ENCODE data around the gene ALKBH4.
"Not testable (repeated sequence)": the region's sequence is repeated elsewhere in the genome, so short reads cannot be mapped to it uniquely, and the experiment has no call there.

ALKBH4 gene

GRCh38 chr7:102410123-102410522 lies 54.5 kb downstream of the ALKBH4 start:
- TF ChIP-seq POU6F1 (CRISPR knock-in tag; IDR thresholded peaks at IDR 0.05; ENCODE audit: borderline replicate concordance, low read depth) (no peak), SNAI2 (CRISPR knock-in tag; IDR thresholded peaks at IDR 0.05) (no peak), TSHZ2 (CRISPR knock-in tag; IDR thresholded peaks at IDR 0.05) (no peak), ZNF8 (CRISPR knock-in tag; IDR thresholded peaks at IDR 0.05) (no peak), ZNF70 (CRISPR knock-in tag; IDR thresholded peaks at IDR 0.05) (no peak)
- ATAC-seq: no peak

GRCh38 chr7:102409340-102409739 lies 55.3 kb downstream of the ALKBH4 start:
- ATAC-seq: no peak
- TF ChIP-seq GLIS3 (CRISPR knock-in tag; IDR thresholded peaks at IDR 0.05): no peak
- TF ChIP-seq ZFP30 (CRISPR knock-in tag; IDR thresholded peaks at IDR 0.05): no peak
- no peak for TF ChIP-seq ISL1 (CRISPR knock-in tag; IDR thresholded peaks at IDR 0.05)
- TF ChIP-seq ARNTL (CRISPR knock-in tag; IDR thresholded peaks at IDR 0.05; ENCODE audit: borderline replicate concordance, low read depth): no peak
- no peak for TF ChIP-seq POU6F1 (CRISPR knock-in tag; IDR thresholded peaks at IDR 0.05; ENCODE audit: borderline replicate concordance, low read depth)

- ATAC-seq: not testable (repeated sequence)
These were observed 56.1 kb downstream of the ALKBH4 start for GRCh38 chr7:102408530-102408929.

- no peak for TF ChIP-seq BACH2 (CRISPR knock-in tag; IDR thresholded peaks at IDR 0.05; ENCODE audit: borderline replicate concordance)
- TF ChIP-seq TOX (CRISPR knock-in tag; IDR thresholded peaks at IDR 0.05; ENCODE audit: borderline replicate concordance): no peak
- TF ChIP-seq ZNF8 (CRISPR knock-in tag; IDR thresholded peaks at IDR 0.05): no peak
- TF ChIP-seq TCF4 (CRISPR knock-in tag; IDR thresholded peaks at IDR 0.05; ENCODE audit: borderline replicate concordance): no peak
- TF ChIP-seq ZNF565 (CRISPR knock-in tag; conservative IDR thresholded peaks at IDR 0.05; ENCODE audit: low read depth): no peak
- no peak for TF ChIP-seq ZNF70 (CRISPR knock-in tag; IDR thresholded peaks at IDR 0.05)
- no peak for TF ChIP-seq PPARA (CRISPR knock-in tag; IDR thresholded peaks at IDR 0.05; ENCODE audit: borderline replicate concordance)
- no peak for TF ChIP-seq RARB (CRISPR knock-in tag; IDR thresholded peaks at IDR 0.05)
- no peak for TF ChIP-seq ZFP3 (CRISPR knock-in tag; IDR thresholded peaks at IDR 0.05)
- no peak for TF ChIP-seq GLIS3 (CRISPR knock-in tag; IDR thresholded peaks at IDR 0.05)
- no peak for TF ChIP-seq ZFP30 (CRISPR knock-in tag; IDR thresholded peaks at IDR 0.05)
- TF ChIP-seq TSHZ2 (CRISPR knock-in tag; IDR thresholded peaks at IDR 0.05): no peak
- ATAC-seq: no peak
These were observed 56.8 kb downstream of the ALKBH4 start for GRCh38 chr7:102407910-102408309.

Measured in SK-N-SH treated with all-trans-retinoic acid at 6 μM for 48 hours (cell line).